ENCODE results near the gene MRPL12.
"Not testable (repeated sequence)": the region's sequence is repeated elsewhere in the genome, so short reads cannot be mapped to it uniquely, and the experiment has no call there.

Gene MRPL12

DNA sequence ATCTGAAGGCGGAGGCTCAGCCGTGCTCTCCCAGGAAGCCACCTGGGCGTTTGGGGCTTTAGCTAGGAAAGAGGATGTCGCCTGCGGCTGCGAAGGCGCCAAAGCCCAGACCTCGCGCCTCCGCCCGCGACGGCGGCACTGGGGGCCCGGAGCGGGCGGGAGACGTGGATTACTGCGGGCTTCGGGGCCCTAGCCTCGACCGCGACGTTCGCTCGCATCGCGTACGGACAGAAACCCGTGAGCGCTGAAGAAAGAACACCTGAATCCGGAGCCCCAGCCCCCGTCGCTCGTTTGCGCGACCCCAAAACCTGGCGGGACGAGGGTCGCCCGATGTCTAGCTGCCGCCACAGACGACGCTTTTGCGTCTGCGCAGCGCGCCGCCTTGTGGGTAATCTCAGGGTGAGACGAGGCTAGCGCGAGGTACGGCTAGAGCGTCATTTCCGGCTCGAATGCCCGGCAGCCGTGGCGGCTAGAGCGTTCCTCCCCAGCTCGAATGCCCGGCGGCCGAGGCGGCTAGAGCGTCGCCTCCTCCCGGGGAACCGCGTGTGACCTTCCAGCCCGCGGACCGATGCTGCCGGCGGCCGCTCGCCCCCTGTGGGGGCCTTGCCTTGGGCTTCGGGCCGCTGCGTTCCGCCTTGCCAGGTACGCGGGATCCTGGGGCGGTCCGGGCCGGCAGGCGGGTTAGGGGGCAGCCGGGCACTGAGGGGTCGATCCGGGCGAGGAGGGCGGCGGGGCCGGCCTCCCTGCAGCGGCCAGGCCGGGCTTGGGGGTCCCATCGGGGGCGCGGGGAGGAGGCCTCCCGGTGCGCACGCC is at the start of gene MRPL12:
MRPL12 (plus strand) TSS at position 434 of the 813 bp plus-strand sequence; CDS start at position 569, 135 bp downstream.
- peak; percentile 76 for DNase-seq (ENCODE audit: low read depth, low spot score)

DNA sequence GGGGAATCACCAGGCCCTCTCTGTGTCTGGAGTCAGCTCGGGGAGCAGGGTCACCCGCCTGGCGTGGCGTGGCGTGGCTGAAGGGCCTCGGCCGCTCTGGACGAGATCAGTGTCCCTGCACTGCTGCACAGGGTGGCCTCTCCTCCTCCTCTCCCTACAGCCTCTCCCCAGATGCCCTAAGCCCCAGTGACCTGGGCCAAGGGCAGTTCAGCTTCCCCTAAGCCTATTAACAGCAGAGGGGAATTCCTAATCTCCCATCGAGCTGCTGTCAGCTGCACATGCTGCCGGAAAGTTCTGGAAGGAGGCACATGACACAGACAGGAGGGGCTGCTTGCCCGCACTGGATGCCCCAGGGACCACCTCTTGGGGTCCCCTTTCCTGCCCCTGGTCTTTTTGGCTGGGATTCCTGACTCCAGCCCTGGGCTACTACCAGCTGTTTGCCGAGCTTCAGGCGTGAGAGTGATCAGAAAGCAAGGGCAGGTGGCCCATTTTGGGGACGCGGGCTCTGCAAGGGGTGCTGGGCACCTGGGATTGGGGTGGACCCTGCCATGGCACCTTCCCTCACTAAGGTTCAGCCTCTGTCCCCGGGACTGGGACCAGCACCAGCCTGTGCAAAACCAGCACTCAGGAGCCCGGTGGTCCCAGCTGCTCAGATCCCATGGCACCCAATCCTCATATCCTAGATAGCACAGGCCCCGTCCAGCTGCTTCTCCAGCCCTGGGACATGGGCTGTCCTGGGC is 47.6 kb upstream of the MRPL12 start:
- no peak for DNase-seq (ENCODE audit: low read depth, low spot score)

DNA sequence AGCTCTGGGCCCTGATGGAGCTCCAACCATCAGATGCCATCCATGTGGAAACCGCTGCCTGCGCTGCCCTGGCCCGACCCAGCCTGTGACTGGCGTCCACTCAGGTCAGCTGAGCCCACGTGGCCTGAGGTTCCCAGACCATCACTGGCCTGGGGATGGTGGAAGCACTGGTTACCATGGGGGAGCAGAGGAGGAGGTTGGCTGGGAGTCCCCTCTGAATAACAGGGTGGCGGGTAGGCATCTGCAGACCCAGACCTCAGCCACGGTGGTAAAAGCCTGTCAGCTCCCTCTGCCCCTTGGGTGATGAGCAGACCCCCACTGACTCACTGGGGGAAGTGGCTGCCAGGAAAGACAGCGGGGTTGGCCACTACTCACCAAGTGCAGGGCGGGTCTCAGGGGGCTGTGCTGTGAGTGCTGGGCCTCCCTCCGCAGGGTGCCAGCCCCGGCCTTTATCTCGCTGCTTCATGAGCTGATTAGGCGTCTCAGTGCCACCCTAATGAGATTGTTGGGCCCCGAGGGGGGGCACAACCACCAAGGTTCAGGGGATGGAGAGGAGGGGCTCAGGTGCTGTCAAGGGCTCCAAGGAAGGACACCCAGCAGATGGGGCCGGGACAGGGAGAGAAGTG is 46.9 kb upstream of the MRPL12 start, which contains the start of gene PDE6G:
PDE6G (minus strand) TSS at position 425 of the 626 bp plus-strand sequence. CDS start 3,237 bp downstream, outside the sequence.
- DNase-seq (ENCODE audit: low read depth, low spot score) = no peak

- DNase-seq (ENCODE audit: low read depth, low spot score) = no peak
Measured at GRCh38 chr17:81656835-81657234, 46.3 kb upstream of the MRPL12 start.

GRCh38 chr17:81659038-81659437 is 44.1 kb upstream of the MRPL12 start:
- DNase-seq (ENCODE audit: low read depth, low spot score) = no peak

GRCh38 chr17:81660441-81660840 is 42.7 kb upstream of the MRPL12 start:
- DNase-seq (ENCODE audit: low read depth, low spot score) = no peak

- DNase-seq (ENCODE audit: low read depth, low spot score) = no peak
Measured at GRCh38 chr17:81662002-81662401, 41.2 kb upstream of the MRPL12 start.

DNA sequence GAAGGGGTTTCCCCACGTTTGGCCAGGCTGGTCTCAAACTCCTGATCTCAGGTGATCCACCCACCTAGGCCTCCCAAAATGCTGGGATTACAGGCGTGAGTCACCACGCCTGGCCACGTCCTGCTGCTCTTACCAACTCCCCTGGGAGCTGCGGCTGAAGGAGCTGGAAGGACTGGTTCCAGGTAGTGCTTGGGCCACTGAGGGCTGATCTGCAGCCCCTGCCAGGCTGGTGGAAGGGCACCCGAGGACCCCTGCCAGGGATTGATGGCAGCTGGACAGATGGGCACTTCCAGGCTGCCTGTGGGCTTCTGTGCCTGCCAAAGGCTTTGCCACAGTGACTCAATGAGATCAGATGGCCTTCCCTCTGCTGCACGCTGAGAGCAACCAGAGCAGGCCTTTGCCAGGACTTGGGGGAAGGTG is 39.1 kb upstream of the MRPL12 start:
- no peak for DNase-seq (ENCODE audit: low read depth, low spot score)

GRCh38 chr17:81665205-81666091 is 37.7 kb upstream of the MRPL12 start:
- no peak for DNase-seq (ENCODE audit: low read depth, low spot score)

DNA sequence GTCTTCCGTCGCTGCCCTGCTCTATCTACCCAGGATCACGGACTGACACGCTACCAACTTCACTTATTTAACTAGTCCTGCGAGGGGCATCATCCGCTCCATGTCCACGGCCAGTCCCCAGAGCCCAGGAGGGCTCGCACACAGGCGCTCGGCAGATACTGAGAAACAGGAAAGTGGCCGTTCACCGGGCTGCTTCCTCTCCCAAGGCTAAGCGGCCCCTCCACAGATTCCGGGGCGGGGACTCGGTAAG is 37.1 kb upstream of the MRPL12 start:
- no peak for DNase-seq (ENCODE audit: low read depth, low spot score)

- DNase-seq (ENCODE audit: low read depth, low spot score) = peak; percentile 88
Measured at GRCh38 chr17:81666342-81667191, 36.6 kb upstream of the MRPL12 start, which contains the start of the genes CCDC137 and OXLD1. Gene CCDC137, plus strand, starts transcription at chr17:81666737. Its CDS starts 30 bp downstream, at chr17:81666767. Gene OXLD1, minus strand, starts transcription at chr17:81666605. Its CDS starts 28 bp downstream, at chr17:81666577.

DNA sequence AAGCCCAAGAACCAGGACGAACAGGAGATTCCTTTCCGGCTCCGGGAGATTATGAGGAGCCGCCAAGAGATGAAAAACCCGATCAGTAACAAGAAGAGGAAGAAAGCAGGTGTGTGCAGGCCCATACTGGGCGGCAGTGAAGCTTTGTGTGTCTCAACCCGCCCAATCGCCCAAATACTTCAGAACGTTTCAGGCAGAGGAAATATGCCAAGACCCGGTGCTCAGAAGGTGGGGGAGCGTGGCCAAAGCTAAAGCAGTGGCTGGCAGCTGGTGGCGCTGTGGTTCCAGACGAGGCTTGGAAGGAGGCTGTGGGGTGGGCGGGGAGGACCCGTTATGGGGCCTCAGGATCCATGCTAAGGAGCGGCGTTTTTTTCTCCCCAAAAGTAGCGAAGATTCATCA is 35.4 kb upstream of the MRPL12 start:
- no peak for DNase-seq (ENCODE audit: low read depth, low spot score)

DNA sequence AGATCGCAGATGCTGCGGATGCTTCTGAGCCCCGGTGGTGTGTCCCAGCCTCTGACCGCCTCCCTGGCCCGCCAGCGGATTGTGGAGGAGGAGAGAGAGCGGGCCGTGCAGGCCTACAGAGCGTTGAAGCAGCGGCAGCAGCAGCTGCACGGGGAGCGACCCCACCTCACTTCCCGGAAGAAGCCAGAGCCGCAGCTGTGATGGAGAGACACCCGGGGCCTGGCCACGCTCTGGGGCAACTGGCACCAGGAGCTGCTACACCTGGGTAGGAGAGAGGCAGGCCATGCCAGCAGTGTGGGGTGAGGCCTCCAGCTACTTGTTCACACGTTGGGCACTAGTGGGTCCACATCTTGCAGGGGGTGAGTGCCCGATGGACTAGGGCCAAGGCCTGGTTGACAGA is 30.7 kb upstream of the MRPL12 start:
- DNase-seq (ENCODE audit: low read depth, low spot score) = no peak

GRCh38 chr17:81672954-81673353 is 30.2 kb upstream of the MRPL12 start:
- no peak for DNase-seq (ENCODE audit: low read depth, low spot score)

DNA sequence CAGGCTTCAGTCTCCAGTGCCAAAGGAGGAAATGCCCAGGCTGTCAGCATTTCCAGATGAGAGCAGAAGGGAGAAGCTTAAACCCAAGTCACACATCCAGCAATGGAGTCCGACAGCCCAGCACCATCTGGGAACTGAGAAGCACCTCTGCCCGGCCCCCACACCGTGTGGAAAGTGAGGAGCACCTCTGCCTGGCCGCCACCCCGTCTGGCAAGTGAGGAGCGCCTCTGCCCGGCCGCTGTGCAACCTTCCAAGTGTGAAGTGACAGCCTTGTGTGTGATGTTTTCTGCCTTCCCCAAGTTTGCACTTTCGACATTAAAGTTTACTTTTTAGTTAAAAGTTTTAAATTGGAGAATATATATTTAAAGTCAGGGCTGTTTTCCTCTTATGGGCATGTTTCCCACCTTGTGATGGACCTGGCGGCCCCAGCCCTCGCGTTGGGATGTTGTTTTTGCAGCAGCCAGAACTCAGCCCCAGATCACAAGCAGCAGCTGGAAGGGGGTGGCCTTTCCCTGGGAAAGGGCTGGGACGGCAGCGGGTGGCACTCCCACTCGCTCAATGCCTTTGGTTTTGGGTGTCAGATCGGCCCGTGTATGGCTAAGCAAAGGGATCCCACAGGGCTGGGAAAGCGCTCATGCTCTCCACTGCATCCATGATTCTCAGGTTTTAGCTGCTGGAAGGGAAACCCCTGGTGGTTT is 29.5 kb upstream of the MRPL12 start:
- DNase-seq (ENCODE audit: low read depth, low spot score) = no peak

DNA sequence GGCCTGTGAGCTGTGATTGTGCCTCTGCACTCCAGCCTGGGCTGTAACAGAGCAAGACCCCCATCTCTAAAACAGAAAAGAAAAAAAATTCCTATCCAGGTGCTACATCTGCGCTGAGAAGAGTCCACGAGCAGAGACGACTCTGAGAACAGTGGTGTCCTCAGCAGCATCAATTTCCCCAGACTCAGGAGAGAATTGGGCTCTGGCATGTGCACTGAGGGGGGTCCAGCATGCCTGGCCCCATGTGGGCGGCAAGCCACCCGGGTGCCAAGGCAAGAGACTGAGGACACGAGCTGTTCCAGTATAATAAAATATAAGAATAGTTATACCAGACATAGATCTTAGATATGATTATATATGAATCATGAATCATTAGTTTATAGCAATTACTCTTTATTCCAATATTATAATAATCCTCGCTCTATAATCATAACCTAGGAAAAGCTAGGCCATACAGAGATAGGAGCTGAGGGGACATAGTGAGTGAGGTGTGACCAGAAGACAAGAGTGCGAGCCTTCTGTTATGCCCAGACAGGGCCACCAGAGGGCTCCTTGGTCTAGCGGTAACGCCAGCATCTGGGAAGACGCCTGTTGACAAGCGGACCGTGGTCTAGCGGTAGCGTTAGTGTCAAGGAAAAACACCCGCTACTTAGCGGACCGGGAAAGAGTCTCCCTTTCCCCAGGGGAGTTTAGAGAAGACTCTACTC is 27.5 kb upstream of the MRPL12 start:
- DNase-seq (ENCODE audit: low read depth, low spot score) = not testable (repeated sequence)

DNA sequence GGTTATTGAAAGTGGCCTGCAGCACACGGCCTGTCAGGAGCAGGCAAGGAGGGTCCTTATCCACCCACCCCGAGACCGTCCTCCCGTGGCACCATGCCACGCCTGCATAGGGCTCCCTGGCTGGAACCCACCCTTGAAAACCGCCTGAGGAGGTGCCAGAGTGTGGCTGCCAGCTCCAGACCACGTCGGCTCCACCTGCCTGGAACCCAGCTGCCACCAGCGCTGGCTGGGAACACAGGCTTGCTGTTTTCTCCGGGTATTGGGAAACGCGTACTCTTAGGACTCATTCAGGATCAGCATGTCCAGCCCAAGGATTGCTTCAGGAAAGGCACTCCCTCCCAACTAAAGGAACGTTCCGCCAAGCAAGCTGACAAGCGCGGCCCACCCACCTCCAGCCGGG is 26.3 kb upstream of the MRPL12 start:
- DNase-seq (ENCODE audit: low read depth, low spot score) = no peak

DNA sequence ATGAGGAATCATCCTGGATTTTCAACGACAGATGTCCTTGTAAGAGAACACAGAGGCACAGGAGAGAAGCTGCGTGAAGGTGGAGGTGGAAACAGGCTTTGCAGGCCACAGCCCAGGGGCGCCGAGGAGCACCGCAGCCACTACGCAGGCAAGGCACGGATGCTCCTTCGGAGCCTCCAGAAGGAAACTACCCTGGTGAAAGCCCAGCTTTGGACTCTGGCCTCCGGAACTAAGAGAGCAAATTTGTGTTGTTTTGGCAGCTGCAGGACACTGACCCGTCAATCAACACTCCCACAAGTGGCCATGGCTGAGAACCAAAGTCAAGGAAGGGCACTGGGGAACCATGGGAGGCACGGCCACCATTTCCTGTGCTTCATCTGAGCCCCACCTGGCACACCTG is 23.0 kb upstream of the MRPL12 start:
- no peak for DNase-seq (ENCODE audit: low read depth, low spot score)

GRCh38 chr17:81681672-81682071 is 21.5 kb upstream of the MRPL12 start:
- no peak for DNase-seq (ENCODE audit: low read depth, low spot score)
